Activated CD8-positive, alpha-beta memory T cell treated with anti-CD3 and anti-CD28 coated beads, Interleukin-2, amount 50 U/mL, for 24 hours (primary cell): ENCODE results near the gene SDHD.

ENCODE experiments used
- DNase-seq: peaks from one replicate; pipeline ENCODE4 v3.0.0-alpha.2; 2020; ENCODE audit errors: extremely low read depth

SDHD gene

DNA sequence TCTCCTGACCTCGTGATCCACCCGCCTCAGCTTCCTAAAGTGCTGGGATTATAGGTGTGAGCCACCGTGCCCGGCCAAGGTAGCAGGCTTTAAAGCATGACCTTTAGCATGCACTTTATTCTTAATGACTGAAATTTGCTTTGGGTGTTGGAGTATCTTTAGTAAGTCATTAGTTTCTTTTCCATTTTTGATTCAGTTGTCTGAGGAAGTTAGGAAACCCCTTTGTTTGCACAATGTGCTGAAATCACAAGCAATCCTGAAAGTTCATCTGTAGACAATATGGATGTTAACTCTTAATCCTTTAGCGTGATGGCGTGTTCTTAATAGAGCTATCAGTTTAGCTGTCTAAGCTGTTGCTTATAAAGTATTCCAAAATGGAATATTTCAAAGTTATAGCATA lies 16.8 kb downstream of the SDHD start:
- DNase-seq, result no peak

DNA sequence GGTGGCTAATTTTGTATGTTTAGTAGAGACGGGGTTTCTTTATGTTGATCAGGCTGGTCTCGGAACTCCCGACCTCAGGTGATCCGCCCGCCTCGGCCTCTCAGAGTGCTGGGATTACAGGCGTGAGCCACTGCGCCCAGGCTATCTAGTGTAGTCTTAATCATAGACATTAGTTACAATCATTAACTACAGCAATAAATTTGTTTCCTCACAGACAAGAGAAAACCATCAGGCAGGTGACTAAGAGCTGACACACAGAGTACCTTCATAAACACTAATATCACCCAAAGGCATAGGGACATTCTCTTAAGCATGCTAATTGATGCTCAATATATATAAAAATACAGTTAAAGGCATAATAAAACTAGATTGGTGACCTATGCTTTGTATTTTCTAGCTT lies 19.4 kb downstream of the SDHD start:
- no peak for DNase-seq

DNA sequence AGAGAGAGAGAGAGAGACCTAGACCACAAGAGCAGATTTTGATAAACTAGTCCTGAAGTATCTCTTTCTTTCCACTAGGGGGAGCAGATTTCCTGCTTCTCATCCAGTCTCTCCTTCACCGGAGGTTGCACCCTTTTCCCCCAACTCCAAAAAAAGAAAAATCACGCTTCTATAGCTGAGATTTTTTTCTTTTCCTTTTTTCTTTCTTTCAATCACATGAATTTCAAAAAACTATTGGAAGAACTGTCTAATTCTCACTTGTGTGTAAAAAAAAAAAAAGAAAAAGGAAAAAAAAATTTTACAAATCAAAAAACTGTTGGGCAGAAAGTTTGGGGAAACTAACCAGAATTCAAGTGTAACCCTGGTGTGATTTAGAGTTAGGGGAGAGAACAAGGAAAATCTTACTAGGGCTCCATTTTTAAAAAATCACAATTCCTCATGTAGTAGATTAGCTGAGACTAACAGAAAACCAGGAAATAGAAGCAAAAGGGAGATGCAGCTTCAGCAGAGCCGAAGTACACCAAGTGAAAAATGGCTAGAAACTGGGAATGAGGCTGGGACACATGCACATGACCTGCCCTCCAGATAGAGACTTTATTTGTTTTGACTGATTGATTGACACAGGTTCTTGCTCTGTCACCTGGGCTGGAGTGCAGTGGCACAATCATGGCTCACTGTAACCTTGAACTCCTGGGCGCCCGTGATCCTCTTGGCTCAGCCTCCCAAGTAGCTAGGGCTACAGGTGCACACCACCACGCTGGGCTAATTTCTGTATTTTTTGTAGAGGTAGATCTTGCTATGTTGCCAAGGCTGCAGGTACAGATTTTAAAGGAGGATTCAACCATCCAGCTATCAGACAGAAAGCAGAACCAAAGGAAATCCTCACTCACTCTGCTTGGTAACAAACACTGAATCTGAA lies 27.1 kb downstream of the SDHD start:
- DNase-seq, result no peak

DNA sequence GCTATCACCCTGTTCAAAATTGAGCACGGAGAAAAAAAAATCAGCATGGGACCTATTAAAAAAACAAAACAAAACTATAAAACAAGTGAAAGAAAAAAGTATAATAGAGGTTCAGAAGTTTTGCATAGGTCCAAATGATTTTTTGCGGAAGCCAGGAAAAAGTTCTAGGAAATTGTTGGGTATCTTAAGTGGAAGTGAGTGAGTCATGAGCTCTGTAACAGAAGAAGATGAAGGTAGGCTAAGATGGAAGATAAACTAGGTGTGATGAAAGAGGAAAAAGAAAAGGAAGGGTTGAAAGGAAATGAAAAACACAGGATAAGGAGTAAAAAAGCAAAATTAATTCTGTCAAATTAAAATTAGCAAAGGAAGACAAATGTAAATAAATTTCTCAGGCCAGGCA lies 27.8 kb downstream of the SDHD start:
- DNase-seq, result no peak

DNA sequence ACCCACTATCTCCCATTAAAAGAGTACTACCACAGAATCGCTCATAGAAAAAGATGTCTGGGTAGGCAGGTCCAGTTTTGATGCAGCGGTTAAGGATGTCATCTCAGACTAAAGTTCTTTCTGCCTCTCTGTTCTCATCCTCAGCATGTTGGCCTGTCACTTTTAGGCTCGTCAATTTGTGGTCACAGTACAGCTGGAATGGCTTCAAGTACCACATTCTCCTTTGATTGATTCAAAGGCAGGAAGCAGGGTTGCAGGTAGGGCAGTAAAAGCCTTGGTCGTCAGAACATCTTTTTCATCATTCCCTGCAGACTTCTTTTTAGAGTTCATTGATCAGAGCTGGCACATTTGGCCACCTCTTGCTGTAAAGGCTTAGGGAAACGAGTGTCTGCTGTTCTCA lies 28.7 kb downstream of the SDHD start:
- DNase-seq, result no peak

DNA sequence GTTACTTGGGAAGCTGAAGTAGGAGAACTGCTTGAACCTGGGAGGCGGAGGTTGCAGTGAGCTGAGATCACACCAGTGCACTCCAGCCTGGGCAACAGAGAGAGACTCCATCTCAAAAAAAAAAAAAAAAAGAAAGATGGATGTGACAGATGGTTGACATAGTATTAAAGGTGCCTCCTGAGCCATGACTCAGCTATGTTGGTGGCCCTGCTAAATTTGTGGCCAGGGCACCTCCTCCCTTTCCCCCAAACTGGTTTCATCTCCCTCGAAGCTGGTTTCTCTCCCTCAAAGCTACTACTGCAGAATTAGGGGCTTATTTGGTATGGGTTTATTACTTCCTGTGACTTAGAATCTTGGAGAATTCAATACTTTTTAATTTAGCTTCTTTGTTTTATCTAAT lies 31.5 kb downstream of the SDHD start:
- DNase-seq, result no peak

DNA sequence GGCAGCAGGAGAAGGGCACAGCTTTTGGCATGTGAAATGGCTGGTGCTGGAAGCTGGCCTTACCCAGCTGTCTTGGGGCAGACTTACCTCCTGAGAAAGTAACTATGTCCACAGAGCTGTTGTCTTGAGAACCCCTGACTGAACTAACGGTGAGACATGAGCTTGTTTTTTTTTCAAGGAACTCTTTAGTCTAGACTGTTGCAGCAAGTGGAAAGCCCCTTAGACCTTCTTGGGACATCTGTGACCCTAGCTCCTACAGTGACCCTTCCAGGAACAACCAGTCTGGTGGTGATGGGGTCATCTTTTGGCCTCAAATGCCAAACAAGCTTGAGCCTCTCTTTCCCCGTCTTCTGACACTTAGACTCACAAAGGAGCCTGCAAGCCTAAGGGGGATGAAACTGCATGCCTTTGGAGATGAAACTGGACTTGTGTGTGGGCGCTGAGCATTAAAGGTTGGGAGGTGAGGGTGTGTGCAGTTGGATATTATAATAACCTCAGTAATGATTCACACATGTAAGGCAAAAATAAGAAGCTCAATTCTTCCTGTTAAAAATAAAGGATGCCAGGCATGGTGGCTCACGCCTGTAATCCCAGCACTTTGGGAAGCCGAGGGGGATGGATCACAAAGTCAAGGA lies 35.4 kb downstream of the SDHD start:
- DNase-seq, result no peak

DNA sequence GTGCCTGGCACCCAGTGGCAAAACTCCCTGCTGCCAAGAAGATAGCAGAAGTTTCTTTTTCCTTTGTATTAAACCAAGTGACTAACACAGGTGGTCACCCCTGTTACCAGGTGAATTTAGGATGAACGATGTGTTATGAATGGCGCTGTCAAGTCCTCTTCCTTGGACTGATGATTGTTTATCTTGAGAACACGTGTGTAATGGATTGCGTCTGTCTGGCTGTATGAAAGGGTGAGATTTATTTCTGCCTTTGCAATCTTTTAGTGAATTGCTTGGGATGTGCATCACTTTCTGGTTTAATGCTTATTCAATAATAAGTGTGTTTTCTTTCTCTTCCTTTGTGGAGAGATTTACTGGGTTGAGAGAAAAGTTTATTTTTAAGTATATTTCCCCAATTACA lies 36.5 kb downstream of the SDHD start:
- no peak for DNase-seq

DNA sequence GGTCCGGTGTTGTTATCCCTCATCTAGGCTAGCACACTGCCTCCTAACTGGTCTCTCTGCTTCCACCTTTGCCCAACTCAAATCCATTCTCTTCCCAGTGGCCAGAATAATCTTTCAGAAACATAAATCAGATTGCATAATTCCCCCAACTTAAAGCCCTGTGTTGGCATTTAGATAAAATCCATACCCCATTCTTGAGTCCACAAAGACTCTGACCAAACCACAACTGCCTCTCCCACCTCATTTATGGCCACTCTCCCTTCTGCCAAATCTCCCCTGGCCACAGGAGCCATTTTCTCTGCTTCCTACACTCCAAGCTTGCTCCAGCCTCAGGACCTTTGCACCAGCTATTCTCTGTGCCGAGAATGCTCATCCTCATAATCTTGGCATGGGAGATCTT lies 40.4 kb downstream of the SDHD start:
- no peak for DNase-seq

DNA sequence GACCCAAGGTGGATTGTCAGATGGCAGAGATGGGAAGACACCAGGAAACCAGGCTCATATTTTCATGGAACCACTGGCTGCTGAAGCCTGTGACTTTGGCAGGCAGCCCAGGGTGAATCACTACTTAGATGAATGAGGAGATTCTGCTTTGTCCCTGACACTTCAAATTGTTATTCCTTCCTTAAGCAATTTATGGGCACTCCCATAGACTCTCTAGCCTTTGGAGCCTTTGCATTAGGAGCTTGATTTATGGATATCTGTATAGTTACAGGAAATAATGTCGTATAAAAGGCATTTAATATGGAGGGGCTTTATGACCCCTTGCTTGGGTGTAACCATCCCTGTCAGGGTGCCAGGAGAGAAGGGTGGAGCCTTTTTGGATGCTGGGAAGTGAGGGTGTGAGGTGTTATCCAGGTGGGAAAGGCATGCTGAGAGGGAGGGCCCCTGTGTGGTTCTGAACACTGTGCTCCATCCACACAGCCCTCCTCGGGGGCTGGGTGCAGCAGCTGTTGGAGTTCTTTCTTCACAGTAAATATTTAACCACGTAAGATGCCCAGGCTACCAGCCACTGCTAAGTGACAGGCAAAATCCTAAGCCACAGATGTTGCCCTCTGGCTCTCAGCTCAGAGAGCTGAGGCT lies 41.9 kb downstream of the SDHD start:
- DNase-seq, result no peak

DNA sequence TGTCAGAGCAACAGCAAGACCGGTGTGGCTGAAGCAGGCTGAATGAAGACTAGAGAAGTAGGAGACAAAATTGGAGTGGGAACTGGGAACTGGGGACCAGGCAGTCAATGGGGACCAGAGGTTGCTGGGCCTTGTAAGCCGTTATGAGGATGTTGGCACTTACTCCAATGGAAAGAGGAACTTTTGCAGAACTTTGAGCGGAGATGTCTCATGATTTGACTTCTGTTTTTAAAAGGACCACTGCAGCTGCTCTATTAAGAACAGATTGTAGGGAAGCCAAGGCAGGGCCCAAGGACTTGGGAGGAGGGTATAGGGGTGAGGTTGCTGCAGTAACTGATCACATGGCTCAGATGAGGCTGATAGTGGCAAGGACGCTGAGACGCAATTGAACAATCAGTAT lies 43.0 kb downstream of the SDHD start:
- no peak for DNase-seq

DNA sequence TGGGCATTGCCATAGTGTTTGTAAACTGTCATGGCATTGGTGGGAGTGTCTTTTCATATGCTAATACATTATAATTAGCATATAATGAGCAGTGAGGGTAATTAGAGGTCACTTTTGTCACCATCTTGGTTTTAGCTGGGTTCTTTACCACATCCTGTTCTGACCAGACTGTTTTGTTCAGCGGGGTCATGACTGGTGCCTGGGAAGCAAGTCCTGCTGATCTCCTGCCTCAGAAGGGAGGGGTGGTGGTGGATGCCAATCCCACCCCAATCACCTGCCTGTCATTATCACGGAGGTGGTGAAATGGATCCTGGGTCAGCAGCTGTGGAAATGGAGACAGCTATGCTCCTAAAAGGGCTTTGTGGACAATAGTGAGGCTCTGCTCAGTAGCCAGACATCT lies 46.1 kb downstream of the SDHD start:
- no peak for DNase-seq

DNA sequence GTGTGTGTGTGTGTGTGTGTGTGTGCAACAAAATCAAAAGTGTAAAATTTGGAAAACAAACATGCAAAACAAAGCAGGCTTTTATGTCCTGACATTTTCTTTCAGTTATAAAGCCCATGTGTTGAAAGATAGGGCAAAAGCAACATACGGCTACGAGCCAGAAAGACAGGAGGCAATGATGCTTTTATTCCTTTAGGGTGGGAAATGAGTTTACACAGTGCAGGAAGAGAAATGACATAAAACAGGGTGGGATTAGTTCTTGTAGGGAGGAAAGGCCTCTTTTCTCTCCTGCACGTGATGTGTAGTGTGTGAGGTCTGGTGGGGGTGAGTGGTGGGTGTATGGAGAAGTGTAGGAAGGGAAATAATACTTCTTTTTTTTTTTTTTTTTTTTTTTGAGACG lies 47.8 kb downstream of the SDHD start:
- no peak for DNase-seq

DNA sequence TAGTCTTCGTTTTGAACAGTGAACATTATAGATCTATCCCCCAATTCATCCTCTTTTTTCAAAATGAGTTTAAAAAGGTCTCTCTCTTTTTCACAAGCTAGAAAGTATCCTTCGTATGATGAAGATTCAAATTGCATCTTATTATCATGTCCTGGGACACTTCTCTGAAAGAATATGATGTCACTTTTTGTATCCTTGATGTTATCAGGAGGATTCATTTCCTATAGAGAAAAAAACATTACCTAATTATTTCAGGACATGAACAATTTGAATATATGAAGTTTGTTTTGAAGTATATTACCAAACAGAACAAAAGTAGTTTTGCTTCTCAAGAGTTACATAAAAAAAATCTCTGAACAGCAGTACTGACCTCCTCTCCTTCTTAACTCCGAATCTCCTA lies 56.9 kb downstream of the SDHD start:
- no peak for DNase-seq
